Mammary epithelial cell (primary cell): Measurements from ENCODE around the gene TP73.

Experiments used
- EZH2 ChIP-seq: IDR thresholded peaks from 2 replicates; pipeline ENCODE4 v1.6.1; 2012; ENCODE audit warnings: low read length, inconsistent platforms, borderline replicate concordance
- TF ChIP-seq, protein P1 (sequence below), 2 donors: IDR thresholded peaks in 1 of 2; conservative IDR thresholded peaks in 1 of 2; 2 replicates each; pipeline ENCODE4 v1.5.1; 2011 to 2012; ENCODE audit warnings: inconsistent platforms in 2 of 2, low read length in 2 of 2, mild to moderate bottlenecking in 2 of 2, control low read depth in 1 of 2, low read depth in 1 of 2; ENCODE audit not compliant: insufficient read depth in 1 of 2; ENCODE audit errors: extremely low read depth in 1 of 2

DNA sequence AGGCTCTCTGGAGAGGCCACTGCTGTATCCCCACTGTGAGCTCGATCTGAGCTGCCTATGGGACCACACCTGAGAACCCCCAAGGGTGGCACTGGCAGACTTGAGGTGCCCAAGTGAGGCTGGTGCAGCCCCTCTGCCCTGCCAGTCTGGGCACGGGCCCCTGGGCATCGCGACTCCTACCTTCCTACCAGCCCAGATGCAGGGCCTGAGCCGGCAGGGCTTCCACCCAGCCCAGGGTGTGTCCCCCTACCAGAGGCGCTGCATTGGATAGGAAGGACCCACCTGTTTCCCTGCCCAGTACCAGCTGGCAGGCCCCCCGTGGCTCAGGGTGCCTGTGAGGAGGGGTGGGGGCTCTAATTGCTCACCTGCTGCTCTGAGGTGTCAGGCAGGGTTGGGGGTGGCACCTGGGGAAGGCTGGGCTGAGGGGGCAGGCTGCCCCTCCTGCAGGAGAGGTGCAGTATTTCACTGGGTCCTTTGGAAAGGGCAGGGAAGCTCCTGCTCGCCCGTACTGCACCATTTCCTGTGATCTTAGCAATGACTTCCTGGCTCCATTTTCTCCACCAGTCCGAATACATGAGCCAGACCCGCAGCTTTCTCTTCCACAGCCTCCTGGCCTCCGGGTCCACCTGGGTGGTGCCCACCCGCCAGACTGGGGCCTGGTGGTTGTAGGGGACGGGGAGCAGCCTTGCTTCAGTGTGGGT lies 11.8 kb downstream of the TP73 start:
- TF ChIP-seq, protein P1, sequence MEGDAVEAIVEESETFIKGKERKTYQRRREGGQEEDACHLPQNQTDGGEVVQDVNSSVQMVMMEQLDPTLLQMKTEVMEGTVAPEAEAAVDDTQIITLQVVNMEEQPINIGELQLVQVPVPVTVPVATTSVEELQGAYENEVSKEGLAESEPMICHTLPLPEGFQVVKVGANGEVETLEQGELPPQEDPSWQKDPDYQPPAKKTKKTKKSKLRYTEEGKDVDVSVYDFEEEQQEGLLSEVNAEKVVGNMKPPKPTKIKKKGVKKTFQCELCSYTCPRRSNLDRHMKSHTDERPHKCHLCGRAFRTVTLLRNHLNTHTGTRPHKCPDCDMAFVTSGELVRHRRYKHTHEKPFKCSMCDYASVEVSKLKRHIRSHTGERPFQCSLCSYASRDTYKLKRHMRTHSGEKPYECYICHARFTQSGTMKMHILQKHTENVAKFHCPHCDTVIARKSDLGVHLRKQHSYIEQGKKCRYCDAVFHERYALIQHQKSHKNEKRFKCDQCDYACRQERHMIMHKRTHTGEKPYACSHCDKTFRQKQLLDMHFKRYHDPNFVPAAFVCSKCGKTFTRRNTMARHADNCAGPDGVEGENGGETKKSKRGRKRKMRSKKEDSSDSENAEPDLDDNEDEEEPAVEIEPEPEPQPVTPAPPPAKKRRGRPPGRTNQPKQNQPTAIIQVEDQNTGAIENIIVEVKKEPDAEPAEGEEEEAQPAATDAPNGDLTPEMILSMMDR (conservative IDR thresholded peaks at IDR 0.05 in 1 of 2, IDR thresholded peaks at IDR 0.05 in 1 of 2; ENCODE audit: extremely low read depth in 1 of 2, insufficient read depth in 1 of 2, low read depth in 1 of 2, low read length in 2 of 2) = no peak
- TF ChIP-seq EZH2 = no peak
